Stimulated activated CD8-positive, alpha-beta memory T cell treated with anti-CD3 and anti-CD28 coated beads, Interleukin-12 subunit alpha, Interleukin-12 subunit beta, amount 100 ng/mL, for 24 hours (primary cell): ENCODE measurements around the gene MACROD2.
A peak's percentile ranks its signal among the peaks of the same experiment; 100 is the strongest.
"Not testable (repeated sequence)": the region's sequence is repeated elsewhere in the genome, so short reads cannot be mapped to it uniquely, and the experiment has no call there.

Experiments used
- DNase-seq: peaks from one replicate; pipeline ENCODE4 v3.0.0-alpha.2; 2020; ENCODE audit errors: extremely low read depth

Gene MACROD2

DNA sequence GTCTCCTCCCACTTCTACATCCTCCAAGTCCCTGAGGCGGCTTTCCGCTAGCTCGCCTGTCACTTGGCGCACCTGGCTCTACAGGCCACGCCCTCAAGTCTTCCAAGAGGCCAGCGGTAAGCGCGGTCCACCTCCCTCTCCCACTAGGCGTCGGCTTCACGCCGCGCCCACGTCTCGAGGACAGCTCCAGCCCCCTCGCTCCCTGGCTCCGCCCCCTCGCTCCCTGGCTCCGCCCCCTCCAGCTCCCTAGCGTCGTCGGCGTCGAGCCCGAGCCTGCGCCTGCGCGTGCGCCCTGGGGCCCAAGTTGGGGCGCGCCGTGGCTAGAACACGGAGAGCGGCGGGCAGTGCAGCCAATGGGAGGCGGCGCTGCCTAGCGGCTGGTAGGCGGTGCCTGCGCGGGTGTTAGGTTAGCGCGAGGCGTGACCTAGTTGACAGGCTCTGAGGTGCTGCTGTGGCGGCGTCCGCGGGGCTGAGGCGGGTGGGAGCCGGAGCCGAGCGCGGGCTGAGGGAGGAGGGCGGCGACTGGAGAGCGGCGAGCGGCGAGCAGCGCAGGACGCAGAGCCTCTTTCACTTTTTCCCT lies at the start of gene MACROD2:
Gene MACROD2 (plus strand): TSS at position 431 of the 580 bp plus-strand sequence.
- peak; percentile 5 for DNase-seq

DNA sequence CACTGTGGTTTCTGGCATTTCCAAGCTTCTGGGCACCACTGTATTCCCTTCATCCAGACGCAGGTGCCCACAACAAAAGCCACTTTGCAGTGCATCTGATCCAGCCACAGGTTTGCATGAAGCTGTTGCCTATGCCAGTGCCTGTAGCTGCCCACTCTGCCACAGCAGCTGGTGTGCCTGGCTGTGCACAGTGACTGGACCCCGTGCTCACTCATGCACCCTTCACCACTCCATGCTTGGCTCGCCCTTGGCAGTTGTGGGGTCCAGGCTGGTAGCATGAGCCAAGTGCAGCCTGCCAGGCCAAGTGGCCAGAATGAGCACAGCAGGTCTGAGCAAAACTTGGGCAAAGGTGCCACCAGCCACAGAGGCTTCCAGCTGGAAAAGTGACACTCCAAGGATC lies 47.6 kb upstream of the MACROD2 start:
- no peak for DNase-seq

DNA sequence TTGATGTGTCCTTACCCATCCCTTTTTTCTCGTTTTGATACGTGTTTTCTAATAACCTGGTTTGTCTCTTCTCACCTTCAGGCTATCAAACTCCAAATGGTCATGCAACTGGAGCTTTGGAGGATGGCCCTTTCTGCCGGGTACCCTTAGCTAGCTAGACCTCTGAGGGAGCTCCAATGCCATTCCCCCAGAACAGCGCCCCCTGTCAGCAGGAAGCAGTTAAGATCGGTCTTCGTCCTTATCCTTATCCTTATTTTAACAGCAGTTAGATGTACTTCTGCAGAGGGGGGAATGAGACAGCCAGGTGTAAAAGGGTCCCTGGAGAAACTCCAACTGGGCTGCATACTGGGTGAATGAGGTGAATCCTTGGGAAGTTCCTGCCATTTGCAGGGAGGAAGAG lies 42.1 kb upstream of the MACROD2 start:
- DNase-seq, result no peak

DNA sequence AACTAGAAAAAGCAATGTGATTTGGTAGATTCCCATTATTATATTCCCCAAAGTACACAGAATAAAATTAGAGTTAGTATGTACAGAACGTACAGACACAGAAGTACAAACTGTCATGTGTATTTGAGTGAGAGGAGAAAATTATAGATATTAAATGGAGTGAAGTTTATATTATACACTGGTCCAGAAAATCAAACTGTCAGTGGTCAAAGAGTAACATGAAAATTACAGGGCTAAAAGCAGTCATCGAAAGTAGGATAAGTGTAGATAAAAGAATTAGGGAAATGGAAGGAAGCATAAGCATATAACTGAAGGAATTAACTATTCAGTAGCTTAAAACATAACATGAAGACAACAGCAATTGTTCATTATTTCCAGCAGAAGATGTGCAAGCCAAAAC lies 35.2 kb upstream of the MACROD2 start:
- DNase-seq, result no peak

DNA sequence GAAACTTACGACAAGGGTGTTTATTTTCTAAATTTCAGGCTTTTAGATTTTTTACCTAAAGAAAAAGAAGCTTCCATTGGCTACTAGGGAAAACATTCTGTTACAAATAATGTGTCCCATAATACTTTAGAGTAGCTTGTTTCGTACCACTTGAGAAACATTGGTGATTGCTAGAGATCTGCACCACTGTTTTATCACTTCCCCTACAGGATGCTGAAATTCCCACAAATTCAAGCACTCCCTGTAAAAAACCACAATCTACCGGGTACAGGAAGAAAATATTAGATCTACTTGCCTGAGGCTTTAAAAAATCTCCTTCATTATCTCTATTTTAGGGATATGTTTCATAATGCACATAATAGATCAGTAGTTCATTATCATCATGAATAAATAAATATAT lies 34.8 kb upstream of the MACROD2 start:
- no peak for DNase-seq

DNA sequence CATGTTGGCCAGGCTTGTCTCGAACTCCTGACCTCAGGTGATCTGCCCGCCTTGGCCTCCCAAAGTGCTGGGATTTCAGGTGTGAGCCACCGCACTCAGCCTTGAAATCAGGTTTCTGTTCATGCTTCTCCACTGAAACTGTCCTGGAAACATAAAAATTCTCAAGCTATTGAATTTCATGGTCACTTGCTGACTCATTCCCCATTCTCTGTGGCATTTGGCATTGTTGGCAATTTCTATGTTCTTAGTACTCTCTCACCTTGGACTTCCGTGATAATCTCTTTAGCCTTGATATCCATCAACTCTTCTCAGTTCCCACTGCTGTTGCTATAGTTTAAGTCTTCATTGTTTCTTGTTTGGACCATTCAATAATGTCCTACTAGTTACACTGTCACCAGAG lies 11.1 kb upstream of the MACROD2 start:
- no peak for DNase-seq

DNA sequence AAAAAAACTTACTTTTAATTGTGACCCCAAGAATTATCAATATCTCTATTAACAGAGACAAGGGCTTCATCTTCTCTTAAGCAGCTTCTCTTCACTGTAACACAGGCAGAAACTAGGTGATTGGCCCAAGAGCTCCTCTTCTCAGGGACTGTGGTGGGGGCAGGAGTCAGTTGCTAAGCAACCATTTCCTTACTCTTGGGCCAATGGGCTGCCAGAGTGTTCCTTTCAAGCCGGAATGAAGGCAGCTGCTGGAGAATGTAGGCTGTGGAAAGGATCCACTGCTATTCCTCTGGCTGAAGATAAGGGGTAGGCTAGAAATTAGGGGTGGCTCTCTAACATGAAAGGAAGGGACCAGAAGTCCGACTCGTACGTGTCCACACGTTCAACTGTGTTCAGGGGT lies 4.9 kb upstream of the MACROD2 start, which contains the start of gene SEL1L2:
Gene SEL1L2 (minus strand): TSS at position 150 of the 400 bp plus-strand sequence. CDS start 80 bp downstream, at position 70.
- no peak for DNase-seq

DNA sequence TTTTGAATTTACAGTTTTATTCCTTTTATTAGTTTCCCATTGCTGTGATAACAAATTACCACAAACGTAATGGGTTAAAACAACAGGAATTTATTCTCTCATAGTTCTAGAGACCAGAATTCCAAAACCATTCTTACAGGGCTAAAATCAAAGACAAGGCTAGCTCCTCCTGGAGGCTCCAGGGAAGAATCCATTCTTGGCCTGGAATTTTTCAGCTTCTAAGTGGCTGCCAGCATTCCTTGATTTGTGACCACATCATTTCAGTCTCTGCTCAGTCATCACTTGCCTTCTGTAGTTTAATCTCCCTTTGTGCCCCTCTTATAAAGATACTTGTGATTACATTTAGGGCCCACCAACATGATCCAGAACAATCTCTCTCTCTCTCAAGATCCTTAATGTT lies 4.0 kb upstream of the MACROD2 start:
- DNase-seq, result no peak

DNA sequence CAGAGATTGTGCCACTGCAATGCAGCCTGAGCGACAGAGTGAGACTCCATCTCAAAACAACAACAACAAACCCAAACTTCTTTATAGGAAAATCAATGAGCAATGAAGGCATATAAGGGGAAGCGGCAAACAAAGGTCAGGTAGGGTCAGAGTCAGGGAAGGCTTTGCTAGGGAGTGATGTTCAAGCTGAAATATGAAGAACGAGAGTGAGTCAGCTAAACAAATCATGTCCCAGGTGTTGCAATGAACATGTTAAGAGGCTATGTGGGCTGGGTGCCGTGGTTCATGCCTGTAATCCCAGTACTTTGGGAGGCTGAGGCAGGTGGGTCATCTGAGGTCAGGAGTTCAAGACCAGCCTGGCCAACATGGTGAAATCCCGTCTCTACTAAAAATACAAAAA lies 3.4 kb upstream of the MACROD2 start:
- not testable (repeated sequence) for DNase-seq

DNA sequence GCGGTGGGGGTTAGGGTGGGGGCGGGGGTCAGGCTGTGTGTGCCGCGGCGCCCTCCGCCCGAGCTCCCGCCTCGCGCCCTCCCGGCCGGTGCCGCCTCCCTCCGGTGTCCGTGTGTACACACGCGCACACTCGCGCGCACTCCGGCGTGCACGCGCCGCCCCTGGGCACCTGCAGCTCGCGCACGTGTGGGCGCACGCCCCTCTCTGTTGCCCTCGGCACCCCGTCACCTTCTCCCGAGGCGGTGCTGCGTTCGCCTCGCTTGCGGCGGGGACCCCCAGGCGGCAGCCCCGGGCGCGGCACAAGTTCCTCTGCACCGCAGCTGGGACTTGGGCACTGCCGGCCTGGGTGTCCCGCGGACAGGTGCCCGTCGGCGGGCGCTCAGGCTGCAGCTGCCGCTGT lies 525 bp downstream of the MACROD2 start:
- no peak for DNase-seq

DNA sequence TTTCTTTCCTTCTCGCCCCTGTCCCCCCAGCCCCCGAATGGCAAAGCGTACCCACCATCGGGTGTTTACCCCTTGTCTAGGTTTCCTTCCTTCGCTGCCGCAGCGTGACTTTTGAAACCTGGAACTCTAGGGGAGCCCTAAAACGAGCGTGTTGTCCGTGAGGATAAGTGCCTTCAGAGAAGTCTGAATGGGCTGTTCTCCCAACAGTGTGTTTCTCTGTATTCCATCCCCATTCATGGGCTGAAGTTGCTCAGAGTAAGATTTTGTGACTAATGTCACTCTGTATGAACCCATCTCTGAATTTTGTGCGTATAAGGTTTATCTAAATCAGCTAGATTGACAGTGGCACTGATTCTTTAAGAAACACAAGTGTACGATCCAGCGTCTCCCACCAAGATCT lies 949 bp downstream of the MACROD2 start:
- no peak for DNase-seq

DNA sequence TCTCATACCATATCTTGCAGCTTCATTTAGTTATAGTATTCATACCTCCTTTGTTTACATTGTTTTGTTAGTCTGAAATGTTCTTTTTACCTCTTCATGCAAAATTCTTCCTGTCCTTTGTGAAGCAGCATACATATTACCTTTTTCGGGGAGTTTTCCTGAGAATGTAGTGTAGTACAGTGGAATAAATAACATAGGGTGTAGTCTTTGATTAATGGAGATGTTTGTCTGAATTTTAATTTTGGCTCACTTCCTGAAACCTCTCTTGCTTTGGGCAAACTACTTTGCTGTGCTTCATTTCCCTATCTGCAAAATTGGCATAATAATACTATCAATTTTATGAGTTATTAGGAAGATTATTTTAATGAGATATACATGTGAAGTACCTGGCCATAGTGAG lies 5.6 kb downstream of the MACROD2 start:
- no peak for DNase-seq

DNA sequence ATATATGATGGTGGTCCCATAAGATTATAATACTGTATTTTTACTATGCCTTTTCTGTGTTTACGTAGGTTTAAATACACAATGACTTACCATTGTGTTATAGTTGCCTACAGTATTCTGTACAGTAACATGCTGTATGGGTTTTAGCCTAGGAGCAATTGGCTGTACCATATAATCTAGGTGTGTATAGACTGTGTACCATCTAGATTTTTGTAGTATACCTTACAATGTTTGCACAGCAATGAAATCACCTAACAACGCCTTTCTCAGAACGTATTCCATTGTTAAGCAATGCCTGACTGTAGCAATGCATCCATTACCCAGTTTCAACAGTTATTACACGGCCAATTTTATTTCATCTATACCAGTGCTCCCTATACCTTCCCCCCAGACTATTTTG lies 10.7 kb downstream of the MACROD2 start:
- no peak for DNase-seq

DNA sequence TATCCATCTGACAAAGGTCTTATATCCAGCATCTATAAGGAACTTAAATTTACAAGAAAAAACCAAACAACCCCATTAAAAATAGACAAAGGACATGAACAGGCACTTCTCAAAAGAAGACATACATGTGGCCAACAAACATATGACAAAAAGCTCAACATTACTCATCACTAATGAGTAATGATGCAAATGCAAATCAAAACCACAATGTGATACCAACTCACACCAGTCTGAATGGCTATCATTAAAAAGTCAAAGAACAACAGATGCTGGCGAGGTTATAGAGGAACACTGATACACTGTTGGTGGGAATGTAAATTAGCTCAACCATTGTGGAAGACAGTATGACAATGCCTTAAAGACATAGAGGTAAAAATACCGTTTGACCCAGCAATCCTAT lies 13.9 kb downstream of the MACROD2 start:
- no peak for DNase-seq

DNA sequence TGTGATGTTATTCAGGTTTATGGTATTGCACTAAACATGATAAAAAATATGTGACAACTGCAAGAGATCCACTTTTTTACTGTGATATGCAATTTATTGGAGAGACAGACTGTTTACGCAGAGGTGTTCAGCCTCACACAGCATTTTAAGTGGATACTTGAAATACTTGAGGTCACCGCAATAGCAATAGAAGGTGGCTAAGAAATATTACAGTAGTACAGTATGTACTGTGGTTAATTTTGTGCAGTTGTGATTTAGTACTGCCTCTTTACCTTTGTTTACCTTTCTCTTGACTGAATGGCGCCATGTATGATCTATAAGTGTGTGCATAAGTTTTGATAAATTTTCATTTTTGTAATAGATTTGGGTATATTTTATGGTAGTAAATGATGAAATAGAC lies 17.4 kb downstream of the MACROD2 start:
- no peak for DNase-seq

DNA sequence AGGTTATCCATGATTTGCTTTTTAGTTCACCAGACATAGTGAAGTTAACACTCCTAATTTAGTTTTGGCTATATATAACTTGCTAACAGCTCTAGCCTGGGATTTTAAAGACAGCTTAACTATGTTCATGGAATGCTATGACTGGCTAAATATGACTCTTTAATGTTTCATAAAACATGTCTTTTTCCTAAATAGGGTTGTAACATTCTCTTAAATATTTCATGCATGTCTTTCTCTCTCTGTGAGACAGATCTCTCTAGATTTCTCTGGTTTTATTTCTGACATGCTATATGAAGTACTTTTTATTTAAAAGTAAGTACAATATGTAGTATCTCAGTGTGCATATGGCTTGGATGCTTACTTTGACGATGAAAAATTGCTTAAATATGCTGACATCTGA lies 35.7 kb downstream of the MACROD2 start:
- DNase-seq, result no peak

DNA sequence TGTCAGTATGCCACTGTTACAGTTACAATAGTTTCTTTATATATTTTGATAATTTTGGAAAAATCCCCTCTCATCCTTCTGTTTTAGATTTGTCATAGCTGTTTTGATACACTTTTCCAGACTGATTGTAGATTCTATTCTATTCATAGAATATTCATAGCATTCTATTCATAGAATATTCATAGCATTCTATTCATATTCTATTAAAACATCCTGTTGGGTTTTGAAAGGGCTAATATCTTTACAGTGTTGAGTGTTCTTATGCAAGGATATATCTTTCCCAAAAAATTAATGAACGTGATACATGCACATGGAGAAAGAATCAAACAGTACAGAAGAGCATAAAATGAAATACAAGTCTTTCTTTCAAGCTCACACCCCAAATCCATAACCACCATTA lies 38.0 kb downstream of the MACROD2 start:
- DNase-seq, result no peak

DNA sequence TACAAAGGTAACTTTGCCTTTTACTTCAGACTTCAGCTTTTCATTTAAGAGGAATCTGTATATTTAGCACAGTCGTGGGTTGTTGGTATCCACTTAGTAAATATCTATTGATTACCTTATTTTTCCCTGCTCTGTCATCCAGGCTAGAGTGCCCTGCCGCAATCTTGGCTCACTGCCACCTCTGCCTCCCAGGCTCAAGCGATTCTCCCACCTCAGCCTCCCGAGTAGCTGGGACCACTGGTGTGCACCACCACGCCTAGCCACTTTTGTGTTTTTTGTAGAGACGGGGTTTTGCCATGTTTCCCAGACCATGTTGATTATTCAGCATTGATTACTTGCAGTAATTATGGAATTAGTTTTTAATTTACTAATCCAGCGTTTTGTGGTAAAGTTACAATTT lies 41.3 kb downstream of the MACROD2 start:
- DNase-seq, result no peak

DNA sequence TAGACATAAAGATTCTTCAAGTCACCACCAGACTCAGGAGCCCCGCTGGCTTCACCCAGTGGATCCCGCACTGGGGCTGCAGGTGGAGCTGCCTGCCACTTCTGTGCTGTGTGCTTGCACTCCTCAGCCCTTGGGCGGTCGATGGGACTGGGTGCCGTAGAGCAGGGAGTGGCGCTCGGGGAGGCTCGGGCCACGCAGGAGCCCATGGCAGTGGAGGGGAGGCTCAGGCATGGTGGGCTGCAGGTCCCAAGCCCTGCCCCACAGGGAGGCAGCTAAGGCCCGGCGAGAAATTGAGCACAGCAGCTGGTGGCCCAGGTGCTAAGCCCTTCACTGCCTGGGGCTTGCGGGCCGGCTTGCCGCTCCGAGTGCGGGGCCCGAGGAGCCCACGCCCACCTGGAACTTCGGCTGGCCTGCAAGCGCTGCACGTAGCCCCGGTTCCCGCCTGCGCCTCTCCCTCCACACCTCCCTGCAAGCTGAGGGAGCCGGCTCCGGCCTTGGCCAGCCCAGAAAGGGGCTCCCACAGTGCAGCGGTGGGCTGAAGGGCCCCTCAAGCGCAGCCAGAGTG lies 49.5 kb downstream of the MACROD2 start:
- not testable (repeated sequence) for DNase-seq

DNA sequence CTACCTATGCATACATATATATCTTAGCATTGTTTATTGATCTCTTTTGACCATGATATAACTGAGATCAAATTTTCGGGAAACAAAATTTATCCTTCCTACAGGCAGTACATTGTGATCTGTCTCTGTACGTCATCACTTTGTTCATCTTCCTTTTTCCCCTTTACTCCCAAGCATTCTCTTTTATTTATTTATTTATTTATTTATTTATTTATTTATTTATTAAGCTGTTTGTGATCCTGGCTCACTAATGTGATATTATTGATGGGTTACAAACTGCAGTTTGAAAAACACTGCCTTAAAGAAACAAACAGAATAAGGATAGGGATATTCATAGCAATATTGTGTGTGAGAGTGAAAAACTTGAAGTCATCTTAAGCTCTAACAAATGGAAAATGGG lies 51.2 kb downstream of the MACROD2 start:
- DNase-seq, result no peak

DNA sequence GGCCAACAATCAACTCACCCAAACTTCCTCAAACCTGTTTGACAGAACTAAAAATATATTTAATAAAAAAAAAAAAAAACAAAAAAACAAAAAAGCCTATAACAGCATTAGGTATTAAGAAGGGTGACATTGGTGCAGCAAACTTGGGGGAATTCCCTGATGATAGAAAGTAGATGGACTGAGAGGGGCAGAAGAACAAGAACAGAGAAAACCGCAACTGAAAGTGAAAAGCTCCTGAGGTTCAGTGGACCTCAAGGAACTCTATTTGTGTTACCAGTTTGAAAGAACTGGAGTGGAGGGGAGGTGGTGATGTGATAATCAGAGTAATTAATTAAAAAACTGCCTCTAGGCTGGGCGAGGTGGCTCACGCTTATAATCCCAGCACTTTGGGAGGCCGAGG lies 53.8 kb downstream of the MACROD2 start:
- no peak for DNase-seq

DNA sequence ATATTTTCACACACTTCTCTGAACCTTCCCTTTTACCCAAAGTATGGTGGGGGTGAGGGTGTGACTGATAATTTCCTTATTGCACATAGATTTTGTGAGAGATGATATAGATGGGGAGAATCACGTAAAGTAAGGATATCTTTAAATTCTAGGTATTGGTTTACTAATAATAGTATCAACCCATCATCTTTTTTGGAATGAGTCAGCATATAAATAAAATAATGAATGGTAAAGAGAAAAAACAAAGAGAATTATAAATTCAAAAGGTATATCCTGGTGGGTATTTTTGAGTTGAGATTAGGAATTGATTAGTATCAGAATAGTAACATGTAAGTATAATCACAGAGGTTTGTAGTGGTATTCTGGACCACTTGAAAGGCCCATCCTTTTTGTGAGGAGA lies 56.1 kb downstream of the MACROD2 start:
- DNase-seq, result no peak

DNA sequence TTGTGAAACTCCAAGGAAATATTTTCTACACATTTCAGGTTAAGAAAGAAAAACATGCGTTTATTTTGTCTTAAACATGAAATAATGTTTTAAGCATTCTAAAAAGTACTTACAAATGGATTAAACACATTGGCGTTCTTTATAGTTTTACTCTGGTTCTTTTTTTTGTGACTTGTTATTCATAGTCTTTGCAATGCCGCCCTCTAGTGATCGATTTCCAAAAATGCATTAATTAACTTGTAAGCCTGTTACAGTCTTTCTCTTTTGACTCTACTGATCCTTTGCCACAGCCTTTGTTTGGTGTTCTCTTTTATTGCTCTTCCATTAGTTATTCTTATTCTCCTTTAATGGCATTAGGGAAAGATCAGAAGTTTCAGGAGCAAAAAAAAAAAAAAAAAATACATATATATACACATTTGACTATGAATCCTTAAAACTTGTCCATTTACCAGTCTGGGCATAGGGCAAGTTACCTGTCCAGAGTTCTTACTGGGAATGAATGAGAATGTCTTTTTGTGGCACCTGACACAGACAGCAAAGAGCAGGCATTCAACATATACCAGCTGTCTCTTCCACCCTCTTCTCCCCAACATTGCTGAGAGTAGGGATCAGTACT lies 59.9 kb downstream of the MACROD2 start:
- DNase-seq, result no peak

DNA sequence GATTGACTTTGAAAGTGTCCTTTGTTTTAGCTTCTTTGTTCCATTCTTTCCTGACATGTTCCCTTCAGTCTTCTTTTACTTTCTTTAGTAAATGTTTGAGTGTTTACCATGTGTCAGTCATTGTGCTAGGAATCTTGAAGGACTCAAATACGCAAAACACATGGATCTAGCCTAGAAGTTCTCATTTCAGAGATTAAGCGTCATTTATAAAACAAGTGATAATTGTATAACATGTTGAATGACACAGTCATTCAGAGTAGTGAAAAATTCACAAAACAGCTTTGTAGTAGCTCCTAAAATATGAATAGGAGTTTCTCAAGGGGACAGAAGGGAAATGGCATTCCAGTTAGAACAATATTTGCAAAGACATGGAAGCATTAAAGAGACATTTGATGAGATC lies 66.9 kb downstream of the MACROD2 start:
- DNase-seq, result no peak
